GM12865 (cell line): ENCODE measurements around the gene OSBPL1A.

ENCODE experiments used
- DNase-seq: peaks from one replicate; pipeline ENCODE4 v3.0.0; 2010; ENCODE audit warnings: low read depth
- H3K4me3 ChIP-seq: 2 replicates; pipeline ENCODE4 v1.5.1; 2011; ENCODE audit warnings: mild to moderate bottlenecking, low read depth, low read length, control low read depth
- TF ChIP-seq, protein P1 (sequence below): IDR thresholded peaks from 2 replicates; pipeline ENCODE4 v1.5.1; 2011; ENCODE audit warnings: low read length, control low read depth, low read depth, inconsistent platforms; ENCODE audit not compliant: insufficient read depth; ENCODE audit errors: missing control alignments

The OSBPL1A gene

DNA sequence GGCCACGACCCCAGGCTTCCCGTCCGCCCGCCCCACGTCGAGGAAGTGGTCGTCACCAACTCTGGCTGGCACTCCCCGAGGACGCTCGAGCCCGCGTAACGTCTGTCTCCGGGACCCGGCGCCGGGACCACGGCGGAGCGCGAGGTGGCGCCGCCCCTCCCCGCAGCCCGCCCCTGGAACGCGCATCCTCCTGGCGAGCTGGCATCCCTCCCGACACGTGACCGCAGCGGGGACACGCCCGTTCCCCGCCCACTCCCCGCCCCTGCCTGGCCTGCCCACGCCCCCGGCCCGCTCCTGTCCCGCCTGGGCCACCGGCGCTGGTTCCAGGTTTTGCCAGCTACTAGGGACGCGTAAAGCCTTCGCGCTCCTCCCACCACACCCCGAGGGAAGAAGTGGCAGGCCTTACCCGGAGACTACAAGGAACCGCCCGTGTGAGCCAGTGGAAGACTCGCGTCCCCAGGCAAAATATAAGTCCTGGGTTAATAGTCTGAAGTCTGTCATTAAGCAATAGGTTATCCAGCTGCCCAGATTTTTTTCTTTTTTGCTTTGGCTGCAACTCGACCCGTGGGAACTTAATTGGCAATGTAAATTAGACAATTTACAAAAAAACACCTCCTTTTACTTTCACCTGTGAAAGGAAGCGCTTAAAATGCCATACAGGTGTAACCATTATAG is at the start of gene OSBPL1A:
TSS of gene OSBPL1A (minus strand) at position 131 of the 675 bp plus-strand sequence. CDS start 20,291 bp downstream, outside the sequence.
- peak; percentile 39 for DNase-seq
- H3K4me3 ChIP-seq: peak within 1 kb of the TSS; percentile 20; the same call in 1 of the 2 replicates
- TF ChIP-seq, protein P1, sequence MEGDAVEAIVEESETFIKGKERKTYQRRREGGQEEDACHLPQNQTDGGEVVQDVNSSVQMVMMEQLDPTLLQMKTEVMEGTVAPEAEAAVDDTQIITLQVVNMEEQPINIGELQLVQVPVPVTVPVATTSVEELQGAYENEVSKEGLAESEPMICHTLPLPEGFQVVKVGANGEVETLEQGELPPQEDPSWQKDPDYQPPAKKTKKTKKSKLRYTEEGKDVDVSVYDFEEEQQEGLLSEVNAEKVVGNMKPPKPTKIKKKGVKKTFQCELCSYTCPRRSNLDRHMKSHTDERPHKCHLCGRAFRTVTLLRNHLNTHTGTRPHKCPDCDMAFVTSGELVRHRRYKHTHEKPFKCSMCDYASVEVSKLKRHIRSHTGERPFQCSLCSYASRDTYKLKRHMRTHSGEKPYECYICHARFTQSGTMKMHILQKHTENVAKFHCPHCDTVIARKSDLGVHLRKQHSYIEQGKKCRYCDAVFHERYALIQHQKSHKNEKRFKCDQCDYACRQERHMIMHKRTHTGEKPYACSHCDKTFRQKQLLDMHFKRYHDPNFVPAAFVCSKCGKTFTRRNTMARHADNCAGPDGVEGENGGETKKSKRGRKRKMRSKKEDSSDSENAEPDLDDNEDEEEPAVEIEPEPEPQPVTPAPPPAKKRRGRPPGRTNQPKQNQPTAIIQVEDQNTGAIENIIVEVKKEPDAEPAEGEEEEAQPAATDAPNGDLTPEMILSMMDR: no peak

DNA sequence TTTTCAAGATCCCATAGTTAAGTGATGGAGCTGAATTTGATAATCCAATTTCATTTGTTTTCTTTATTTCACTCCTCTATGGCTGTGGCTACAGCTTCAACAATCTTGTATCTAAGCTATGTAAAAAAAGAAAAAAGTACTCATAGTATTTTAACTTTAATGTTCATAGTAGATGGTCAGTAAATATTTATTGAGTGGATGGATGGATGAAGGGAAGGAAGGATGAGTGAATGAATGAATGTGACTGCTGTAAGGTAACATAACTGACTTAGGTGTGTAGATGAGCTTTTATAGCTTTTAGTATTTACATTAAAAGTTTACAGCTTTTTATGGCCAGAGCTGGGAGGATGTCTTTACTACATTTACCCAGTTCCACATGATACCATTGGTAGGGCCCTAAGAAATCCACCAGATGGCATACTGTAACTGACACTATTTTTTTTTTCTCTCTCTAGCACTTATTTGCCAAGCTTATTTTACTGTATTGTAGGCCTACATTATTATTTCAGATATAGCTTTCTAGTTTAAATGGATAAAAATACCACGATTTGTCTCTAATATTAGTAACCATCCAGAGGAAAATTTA is 49.4 kb upstream of the OSBPL1A start:
- no peak for DNase-seq
- TF ChIP-seq, protein P1: peak; percentile 2
- no peak overlapping the region for H3K4me3 ChIP-seq

DNA sequence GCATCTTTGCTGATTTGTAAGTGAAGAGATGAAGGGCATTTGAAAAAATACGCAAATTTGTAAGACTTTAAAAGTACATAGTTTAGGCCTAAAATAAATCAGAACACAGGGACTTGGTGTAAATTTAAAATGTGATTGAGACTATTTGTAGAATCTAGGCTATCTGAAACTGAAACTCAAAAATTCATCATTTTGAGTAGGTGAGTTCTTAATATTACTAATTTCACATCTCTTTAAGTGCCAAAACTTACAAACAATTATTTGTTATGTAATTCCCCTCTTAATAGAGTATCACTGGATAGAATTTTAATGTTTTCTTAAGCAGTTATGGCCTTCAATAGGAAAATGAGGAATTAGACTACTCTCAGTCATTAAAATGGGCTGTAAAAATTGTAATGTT is 48.8 kb upstream of the OSBPL1A start:
- H3K4me3 ChIP-seq: no peak overlapping the region
- TF ChIP-seq, protein P1: no peak
- DNase-seq: peak; percentile 29

DNA sequence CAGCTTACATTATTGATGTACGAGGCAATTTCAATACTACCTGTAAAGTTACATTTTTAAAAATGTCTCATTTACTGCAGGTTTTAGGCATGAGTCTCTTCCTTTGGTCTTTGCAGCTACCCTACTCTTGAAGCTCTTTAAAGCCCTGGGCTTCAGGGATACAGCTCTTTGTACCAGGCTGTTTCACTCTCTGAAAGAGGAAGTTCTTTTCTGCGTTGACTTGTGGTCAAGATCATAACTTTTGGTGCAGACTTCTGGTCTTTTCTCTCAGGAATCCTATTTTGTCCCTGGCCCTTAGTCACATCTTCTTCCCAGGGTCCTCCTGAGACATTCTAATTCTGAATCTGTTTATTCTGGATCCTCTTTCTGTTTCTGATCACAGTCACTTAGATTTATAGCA is 46.2 kb upstream of the OSBPL1A start:
- H3K4me3 ChIP-seq: no peak overlapping the region
- DNase-seq: peak; percentile 42
- TF ChIP-seq, protein P1: no peak

DNA sequence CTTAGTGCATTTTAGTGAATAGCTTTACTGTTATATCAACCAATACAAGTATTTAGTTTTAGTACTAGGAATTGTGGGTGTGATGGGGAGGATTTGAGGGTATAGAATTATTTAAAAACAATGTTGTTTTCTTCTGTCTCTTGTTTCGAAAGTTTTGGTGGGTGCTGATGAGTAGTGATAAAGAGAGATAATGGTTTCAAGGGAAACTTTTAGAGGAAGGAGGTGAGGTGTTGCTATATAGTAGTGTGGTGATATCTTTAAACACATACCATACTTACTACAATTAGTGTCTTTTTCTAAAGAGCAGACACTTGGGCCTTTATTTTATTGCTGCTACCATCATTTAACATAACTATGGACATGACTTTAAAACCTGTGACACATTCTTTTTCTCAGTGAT is 39.3 kb upstream of the OSBPL1A start:
- H3K4me3 ChIP-seq: no peak overlapping the region
- no peak for DNase-seq
- TF ChIP-seq, protein P1: no peak

DNA sequence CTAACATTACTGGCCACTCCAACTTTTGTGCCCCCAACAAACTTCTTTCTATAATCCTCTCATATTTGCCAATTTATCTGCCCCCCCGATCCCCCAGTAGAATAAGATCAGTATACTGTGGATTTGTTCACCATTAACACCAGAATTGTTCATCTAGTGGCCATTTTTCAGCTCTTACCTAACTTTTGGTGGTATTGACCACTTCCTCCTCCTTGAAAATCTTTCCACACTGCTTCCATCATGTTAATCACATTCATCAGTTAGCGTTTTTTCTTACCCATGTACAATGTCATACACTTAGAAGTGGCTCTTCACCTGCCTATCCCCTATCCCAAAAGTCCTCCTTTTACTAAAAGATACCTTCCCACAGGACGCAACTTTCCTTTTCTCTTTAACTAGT is 35.0 kb upstream of the OSBPL1A start:
- TF ChIP-seq, protein P1: no peak
- no peak for DNase-seq
- no peak overlapping the region for H3K4me3 ChIP-seq

DNA sequence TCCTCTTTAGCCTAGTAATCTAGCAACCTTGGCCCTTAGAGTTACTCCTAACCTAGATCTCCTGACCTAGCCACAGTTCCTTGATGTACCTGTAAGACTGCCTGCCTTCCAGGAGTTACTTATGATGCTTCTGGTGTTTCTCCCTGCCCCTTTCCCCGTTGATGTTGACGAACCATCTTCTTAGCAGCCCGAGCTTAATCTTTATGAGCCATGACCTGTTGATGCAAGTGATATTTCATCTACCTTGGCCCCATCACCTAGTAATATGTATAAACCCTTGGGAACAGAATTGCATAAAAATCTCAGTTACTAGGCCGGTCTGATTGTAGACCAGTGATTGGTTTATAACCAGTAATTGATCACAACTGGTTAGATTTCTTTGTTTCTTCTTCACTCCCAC is 31.6 kb upstream of the OSBPL1A start:
- TF ChIP-seq, protein P1: no peak
- no peak overlapping the region for H3K4me3 ChIP-seq
- DNase-seq: no peak
